RPMI7951 (cell line): ENCODE measurements around the gene SH2D7. TPM values are rescaled to one million over a fixed set of nuclear protein-coding genes. Genes with fewer than 3 reads are reported as not detected.
"Not testable (repeated sequence)": the region's sequence is repeated elsewhere in the genome, so short reads cannot be mapped to it uniquely, and the experiment has no call there.

Experiments used
- DNase-seq: peaks from one replicate; pipeline ENCODE4 v3.0.0-alpha.2; 2012; ENCODE audit warnings: low read depth
- total RNA-seq: library from RNA; depleted of rRNA; stranded (reverse); fragments of >200 nt; shearing (Covaris generic); gene quantifications from 2 replicates; pipeline ENCODE4 v1.2.3, GENCODE V29; 2014; rRNA removed

Gene SH2D7
- total RNA-seq, 1 experiment from 2014 or later, result not detected

DNA sequence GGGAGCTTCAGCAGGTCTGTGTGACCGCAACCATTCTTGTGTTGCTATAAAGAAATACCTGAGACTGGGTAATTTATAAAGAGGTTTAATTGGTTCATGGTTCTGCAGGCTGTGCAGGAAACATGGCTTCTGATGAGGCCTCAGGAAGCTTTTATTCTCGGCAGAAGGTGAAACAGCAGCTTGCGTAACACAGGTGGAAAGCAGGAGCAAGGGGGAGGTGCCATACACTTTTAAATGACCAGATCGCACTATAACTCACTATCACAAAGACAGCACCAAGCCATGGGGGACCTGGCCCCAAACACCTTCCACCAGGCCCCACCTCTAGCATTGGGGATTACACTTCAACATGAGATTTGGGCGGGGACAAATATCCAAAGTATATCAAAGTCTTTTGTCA lies 47.2 kb downstream of the SH2D7 start:
- no peak for DNase-seq

DNA sequence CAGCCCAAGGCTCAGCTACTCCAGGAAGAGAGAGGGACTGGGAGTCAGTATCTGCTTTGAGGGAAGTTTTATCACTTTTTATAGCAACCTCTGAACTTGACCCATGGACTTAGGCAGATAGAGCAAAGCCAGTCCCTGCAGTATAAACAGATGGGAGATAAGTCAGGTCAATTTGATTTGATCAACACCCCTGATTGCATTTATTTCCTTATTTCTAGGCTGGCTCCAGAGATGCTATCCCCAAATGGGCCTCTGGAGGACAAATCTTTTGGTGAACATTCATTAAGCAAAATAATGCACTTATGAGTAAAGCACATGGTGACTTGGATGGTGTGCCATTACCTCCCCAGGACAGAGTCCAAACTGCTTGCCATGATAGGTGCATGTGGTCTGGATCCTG lies 47.9 kb downstream of the SH2D7 start:
- no peak for DNase-seq

DNA sequence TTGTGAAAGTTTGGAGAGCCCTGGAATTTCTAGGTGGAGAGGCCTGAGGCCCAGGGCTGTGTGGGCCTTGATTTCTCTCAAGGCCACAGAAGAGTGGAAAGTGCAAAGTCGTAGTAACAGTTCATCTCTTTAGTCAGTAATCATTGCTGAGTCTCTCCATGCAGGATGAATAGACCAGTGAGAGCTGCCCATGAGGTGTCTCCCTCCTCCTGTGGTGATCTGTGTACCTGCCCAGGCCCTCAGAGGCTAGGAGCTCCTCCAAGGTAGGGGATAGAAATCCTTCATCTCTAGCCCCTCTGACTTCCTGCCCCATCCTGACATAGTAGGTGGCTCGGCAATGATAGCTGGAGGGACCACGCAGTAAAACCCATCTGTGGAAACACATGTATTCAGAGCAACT lies 50.0 kb downstream of the SH2D7 start:
- no peak for DNase-seq

DNA sequence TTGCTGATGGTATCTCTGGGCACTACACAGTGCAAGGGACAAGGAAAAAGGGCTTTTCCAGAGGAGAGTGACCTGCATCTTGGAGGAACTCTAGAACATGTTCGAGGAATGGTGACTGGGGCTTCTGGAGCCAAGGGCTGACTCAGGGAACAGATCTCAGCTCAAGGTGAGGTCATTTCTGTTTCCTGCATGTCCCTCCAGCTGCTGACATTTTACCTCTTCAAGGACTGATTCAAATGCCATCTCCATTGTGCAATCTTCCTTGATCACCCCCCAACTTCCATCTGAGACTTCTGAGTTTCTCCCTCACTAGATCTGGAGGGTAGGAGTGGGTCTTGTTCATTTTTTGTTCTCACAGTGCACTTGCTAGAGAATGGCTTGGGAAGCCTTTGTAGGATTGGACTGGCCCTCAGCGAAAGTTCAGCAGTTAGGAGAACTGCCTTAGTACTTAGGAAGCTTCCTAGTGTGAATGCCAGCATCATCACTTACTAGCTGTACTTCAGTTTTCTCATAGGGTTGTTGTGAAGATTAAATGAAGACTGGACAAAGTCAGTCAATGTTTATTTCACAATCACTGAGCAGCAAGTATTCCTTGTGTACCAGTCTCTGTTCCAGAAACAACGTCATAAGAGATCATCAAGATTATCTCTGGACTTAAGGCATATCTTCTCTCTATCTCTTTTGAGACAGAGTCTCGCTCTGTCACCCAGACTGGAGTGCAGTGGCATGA lies 54.2 kb downstream of the SH2D7 start:
- no peak for DNase-seq

DNA sequence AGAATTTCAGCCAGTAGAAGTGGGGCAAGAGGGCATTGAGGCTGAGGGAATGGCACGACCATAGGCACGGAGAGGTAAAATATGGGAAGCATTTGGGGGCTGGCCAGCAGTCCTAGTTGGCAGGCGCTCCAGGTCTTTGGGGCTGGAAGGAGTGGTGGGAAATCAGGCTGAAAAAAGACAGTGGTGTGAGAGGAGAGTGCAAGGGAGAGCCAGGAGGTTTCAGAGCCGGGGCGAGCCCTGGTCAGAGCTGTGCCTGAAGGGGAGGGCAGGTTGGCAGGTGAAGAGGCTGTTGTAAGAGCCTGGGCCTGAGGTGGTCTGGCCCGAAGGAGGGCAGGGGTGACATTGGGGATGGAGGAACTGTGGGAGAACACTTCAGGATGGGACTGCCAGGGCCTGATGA lies 55.2 kb downstream of the SH2D7 start:
- no peak for DNase-seq

DNA sequence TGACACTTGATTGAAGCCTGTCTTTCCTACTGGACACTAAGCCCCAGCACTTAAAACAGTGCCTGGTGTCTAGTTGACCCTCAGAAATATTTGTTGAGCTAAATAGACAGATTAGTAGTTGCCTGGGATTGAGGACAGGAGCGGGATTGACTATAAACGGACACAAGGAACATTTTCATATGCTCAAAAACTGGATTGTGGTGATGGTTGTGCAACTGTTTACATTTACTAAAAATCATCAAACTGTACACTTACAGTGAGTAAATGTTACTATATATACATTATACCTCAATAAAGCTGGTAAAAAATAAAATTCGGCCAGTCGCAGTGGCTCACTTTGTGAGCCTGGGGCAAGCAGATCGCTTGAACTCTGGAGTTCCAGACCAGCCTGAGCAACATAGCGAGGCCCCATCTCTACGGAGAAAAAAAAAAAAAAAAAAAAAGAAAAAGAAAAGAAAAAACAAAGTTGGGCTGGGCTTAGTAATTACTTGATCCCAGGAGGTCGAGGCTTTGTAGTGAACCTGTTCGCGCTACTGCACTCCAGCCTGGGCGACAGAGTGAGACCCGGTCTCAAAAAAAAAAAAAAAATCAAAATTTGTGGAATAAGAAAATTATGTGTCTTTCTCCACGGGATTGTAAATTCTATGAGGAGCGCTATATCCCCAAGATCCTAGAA lies 56.2 kb downstream of the SH2D7 start:
- DNase-seq, result no peak

DNA sequence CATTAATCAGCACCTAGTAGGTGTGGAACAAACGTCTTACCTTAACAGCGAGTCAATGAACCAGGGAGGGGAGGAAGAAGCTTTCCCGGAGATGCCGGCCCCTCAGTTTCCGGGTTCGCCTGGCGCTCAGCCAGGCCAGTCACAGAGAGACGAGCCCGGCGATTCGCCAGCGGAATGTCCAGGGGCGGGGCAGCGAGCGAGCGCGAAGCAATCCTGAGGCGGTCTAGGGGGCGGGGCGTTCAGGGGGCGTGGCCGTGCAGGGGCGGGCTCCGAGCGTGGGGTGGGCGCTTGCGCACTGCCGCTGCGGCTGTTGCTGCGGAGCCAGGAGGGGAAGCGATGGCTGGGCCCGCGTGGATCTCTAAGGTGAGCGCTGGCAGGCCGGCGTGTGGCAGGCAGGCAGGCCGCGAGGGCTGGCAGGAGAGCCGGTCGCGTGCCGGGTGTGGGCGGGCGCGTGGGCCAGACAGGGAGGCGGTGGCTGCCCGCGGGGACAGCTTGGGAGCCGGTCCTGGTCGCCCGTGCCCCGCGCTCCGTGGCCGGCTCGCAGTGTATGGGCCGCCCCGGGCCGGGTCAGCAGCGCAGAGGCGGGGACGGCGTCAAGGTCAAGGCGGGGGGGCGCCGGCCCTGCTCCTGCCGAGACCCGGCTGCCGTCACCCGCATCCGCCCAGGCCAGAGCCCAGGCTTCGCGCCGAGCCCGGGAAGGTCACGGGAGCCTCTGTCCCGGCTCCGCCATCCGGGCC lies 56.9 kb downstream of the SH2D7 start, which contains the start of gene IDH3A:
TSS of gene IDH3A (plus strand) at position 295 of the 737 bp plus-strand sequence. CDS start at position 337, 42 bp downstream.
- peak; percentile 94 for DNase-seq

DNA sequence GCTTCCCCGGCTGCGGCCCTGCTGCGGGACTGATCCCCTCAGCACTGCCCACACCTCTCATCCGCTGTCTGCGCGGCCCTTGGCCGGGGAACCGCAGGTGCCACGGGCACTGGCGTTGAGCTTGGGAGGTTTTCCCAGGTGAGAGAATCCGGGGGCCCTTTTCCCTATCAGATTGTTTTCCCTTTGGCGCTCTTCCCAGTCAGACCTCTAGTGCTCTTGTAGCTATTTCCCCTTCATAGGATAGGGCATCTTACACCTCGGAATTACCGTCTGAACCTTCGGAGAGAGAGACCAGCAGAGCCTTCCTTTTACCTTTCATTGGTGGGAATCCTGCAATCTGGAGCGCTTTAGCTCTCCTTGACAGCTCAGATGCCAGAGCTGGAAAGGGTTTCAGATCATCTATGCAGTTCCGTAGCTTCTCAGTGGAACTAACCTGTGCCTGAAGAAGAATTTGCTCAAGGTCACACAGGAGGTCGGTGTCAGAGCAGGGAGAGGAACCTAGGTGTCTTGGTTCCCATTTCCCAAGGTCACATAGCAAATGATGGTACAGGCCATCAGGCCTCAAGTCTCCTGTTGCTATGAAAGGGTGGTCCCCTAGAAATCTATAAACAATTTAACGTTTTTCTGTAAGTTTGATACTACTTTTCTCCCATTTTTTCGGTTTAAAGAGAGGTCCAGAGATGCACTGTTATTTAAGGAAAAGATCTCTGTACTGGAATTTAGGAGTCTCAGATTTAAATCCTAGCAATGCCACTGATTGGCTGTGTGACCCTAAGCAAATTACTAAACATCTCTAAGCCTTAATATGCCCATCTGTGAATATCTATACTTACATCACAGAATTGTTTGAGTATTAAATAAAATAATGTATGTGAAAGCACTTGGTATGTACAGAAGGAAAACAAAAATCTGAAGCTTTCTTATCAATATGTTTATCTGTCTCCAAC lies 57.7 kb downstream of the SH2D7 start:
- no peak for DNase-seq

DNA sequence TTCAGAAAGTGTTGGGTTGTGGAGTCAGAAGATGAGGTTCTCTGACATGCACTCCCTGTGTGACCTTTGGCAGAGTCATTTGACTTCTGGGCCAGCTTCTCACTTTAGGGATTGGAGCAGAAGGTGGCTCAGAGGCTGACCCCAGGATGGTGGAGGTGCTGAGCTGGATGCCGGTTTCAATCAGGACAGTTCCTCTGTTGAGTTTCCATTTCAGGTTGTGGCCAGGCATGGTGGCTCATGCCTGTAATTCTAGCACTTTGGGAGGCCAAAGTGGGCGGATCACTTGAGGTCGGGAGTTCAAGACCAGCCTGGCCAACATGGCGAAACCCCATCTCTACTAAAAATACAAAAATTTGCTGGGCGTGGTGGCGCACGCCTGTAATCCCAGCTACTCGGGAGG lies 58.7 kb downstream of the SH2D7 start:
- not testable (repeated sequence) for DNase-seq

Other genes starting within 250 kb of the SH2D7 start
- 13.8 and 14.5 TPM in 2 replicates for gene TBC1D2B, start 14.8 kb upstream of the SH2D7 start, total RNA-seq
- gene CIB2, start 38.9 kb downstream of the SH2D7 start, total RNA-seq, result 6.2 and 7.8 TPM in 2 replicates
- 43.6 and 54.9 TPM in 2 replicates for gene IDH3A, start 56.8 kb downstream of the SH2D7 start, total RNA-seq
- 0.24 and 0.49 TPM in 2 replicates for gene ACSBG1, start 142.0 kb downstream of the SH2D7 start, total RNA-seq
- gene DNAJA4, start 172.0 kb downstream of the SH2D7 start, total RNA-seq, result 0.59 and 1.6 TPM in 2 replicates
- 130 and 132 TPM in 2 replicates for gene SKIC8, start 207.0 kb downstream of the SH2D7 start, total RNA-seq
- gene CRABP1, start 247.8 kb downstream of the SH2D7 start, total RNA-seq, result 0.29 TPM in 1 of 2 replicates, not detected in the other